ENCODE data around the gene JAZF1. TPM values are rescaled to one million over a fixed set of nuclear protein-coding genes. Genes with fewer than 3 reads are reported as not detected.

Gene JAZF1
- polyA plus RNA-seq, 1 experiment, result 18.0 TPM

- DNase-seq (ENCODE audit: low read depth, low spot score), result no peak
Measured at GRCh38 chr7:28202222-28202621, 21.6 kb upstream of the JAZF1 start.

GRCh38 chr7:28201131-28201530, 20.5 kb upstream of the JAZF1 start:
- ChIA-PET CTCF (interaction anchor here (1.3 kb wide), 1 partner anchor 107 kb away, joined by 3 read pairs; no protein-coding TSS in a partner anchor), POLR2A (no interaction called here)
- Histone ChIP-seq H3K27ac (ENCODE audit: low read depth, low read length) (no peak overlapping the region), H3K9me3 (ENCODE audit: control insufficient read depth, insufficient read depth, low read length) (no peaks in the 10 kb centered on the region), H3K4me3 (ENCODE audit: low read depth, low read length) (no peak overlapping the region), H3K27me3 (ENCODE audit: control insufficient read depth, insufficient read depth, low read length) (no peaks in the 10 kb centered on the region)
- TF ChIP-seq CTCF (IDR thresholded peaks at IDR 0.05; ENCODE audit: low read depth, low read length), result no peak
- DNase-seq (ENCODE audit: low read depth, low spot score), result no peak

More at GRCh38 chr7:28202222-28202621, 21.6 kb upstream of the JAZF1 start:
- ChIA-PET POLR2A (no interaction called here), CTCF (interaction anchor here (1.3 kb wide), 1 partner anchor 108 kb away, joined by 3 read pairs; no protein-coding TSS in a partner anchor)
- H3K27me3 ChIP-seq (ENCODE audit: control insufficient read depth, insufficient read depth, low read length), result no peaks in the 10 kb centered on the region
- no peak overlapping the region for H3K4me3 ChIP-seq (ENCODE audit: low read depth, low read length)
- H3K27ac ChIP-seq (ENCODE audit: low read depth, low read length), result no peak overlapping the region
- TF ChIP-seq CTCF (IDR thresholded peaks at IDR 0.05; ENCODE audit: low read depth, low read length), result no peak
- H3K9me3 ChIP-seq (ENCODE audit: control insufficient read depth, insufficient read depth, low read length), result no peaks in the 10 kb centered on the region

- CTCF ChIA-PET, result no interaction called here
- no peak overlapping the region for H3K27ac ChIP-seq (ENCODE audit: low read depth, low read length)
- no peak overlapping the region for H3K4me3 ChIP-seq (ENCODE audit: low read depth, low read length)
- no peaks in the 10 kb centered on the region for H3K9me3 ChIP-seq (ENCODE audit: control insufficient read depth, insufficient read depth, low read length)
- POLR2A ChIA-PET, result no interaction called here
- no peaks in the 10 kb centered on the region for H3K27me3 ChIP-seq (ENCODE audit: control insufficient read depth, insufficient read depth, low read length)
- no peak for DNase-seq (ENCODE audit: low read depth, low spot score)
- no peak for TF ChIP-seq CTCF (IDR thresholded peaks at IDR 0.05; ENCODE audit: low read depth, low read length)
Measured at GRCh38 chr7:28200598-28200997, 20.0 kb upstream of the JAZF1 start.

GRCh38 chr7:28199021-28199510, 18.5 kb upstream of the JAZF1 start:
- Histone ChIP-seq H3K4me3 (ENCODE audit: low read depth, low read length) (no peak overlapping the region), H3K27me3 (ENCODE audit: control insufficient read depth, insufficient read depth, low read length) (no peaks in the 10 kb centered on the region), H3K9me3 (ENCODE audit: control insufficient read depth, insufficient read depth, low read length) (no peaks in the 10 kb centered on the region), H3K27ac (ENCODE audit: low read depth, low read length) (no peak overlapping the region)
- ChIA-PET CTCF (interaction anchor here (0.6 kb wide), 1 partner anchor 98 kb away, joined by 8 read pairs; no protein-coding TSS in a partner anchor), POLR2A (no interaction called here)
- no peak for TF ChIP-seq CTCF (IDR thresholded peaks at IDR 0.05; ENCODE audit: low read depth, low read length)
- no peak for DNase-seq (ENCODE audit: low read depth, low spot score)

GRCh38 chr7:28195910-28196620, 15.5 kb upstream of the JAZF1 start:
- CTCF ChIA-PET, result no interaction called here

More at GRCh38 chr7:28195910-28196620, 15.5 kb upstream of the JAZF1 start:
- no peak for TF ChIP-seq CTCF (IDR thresholded peaks at IDR 0.05; ENCODE audit: low read depth, low read length)
- Histone ChIP-seq H3K27me3 (ENCODE audit: control insufficient read depth, insufficient read depth, low read length) (no peaks in the 10 kb centered on the region), H3K27ac (ENCODE audit: low read depth, low read length) (no peak overlapping the region), H3K4me3 (ENCODE audit: low read depth, low read length) (no peak overlapping the region), H3K9me3 (ENCODE audit: control insufficient read depth, insufficient read depth, low read length) (no peaks in the 10 kb centered on the region)
- POLR2A ChIA-PET, result no interaction called here
- DNase-seq (ENCODE audit: low read depth, low spot score), result no peak

All from AG04450 (cell line).